Keratinocyte (primary cell): ENCODE results near the gene GHRH. TPM values are rescaled to one million over a fixed set of nuclear protein-coding genes. Genes with fewer than 3 reads are reported as not detected.

ENCODE experiments used
- DNase-seq: peaks from one replicate; pipeline ENCODE4 v3.0.0-alpha.2; 2011; ENCODE audit warnings: low read depth, missing footprints, low spot score
- FAIRE-seq: peaks from 2 replicates; lab custom pipeline; 2011; peaks lifted over from hg19 to GRCh38; lab: Jason Lieb, UNC
- H2AFZ ChIP-seq: 2 replicates; pipeline ENCODE4 v1.6.0; 2012; ENCODE audit warnings: low read length, control low read depth, inconsistent platforms; ENCODE audit not compliant: control insufficient read depth
- H3K27ac ChIP-seq: 2 replicates; pipeline ENCODE4 v1.5.1; 2011; ENCODE audit warnings: low read length; ENCODE audit not compliant: control insufficient read depth, insufficient read depth
- H3K27me3 ChIP-seq: 3 replicates; pipeline ENCODE4 v1.6.0; 2011; ENCODE audit warnings: low read length; ENCODE audit not compliant: control insufficient read depth, insufficient read depth; ENCODE audit errors: extremely low read depth
- H3K36me3 ChIP-seq, 2 experiments: 2 replicates in 1 of 2; 3 replicates in 1 of 2; pipeline ENCODE4 v1.5.1; 2011; ENCODE audit warnings: low read length in 2 of 2, mild to moderate bottlenecking in 1 of 2; ENCODE audit not compliant: control insufficient read depth in 2 of 2, insufficient read depth in 2 of 2; ENCODE audit errors: extremely low read depth in 1 of 2
- H3K4me1 ChIP-seq: 3 replicates; pipeline ENCODE4 v1.5.1; 2011; ENCODE audit warnings: low read length; ENCODE audit not compliant: control insufficient read depth, insufficient read depth; ENCODE audit errors: extremely low read depth
- H3K4me2 ChIP-seq: 3 replicates; pipeline ENCODE4 v1.6.0; 2011; ENCODE audit warnings: low read depth, low read length; ENCODE audit not compliant: control insufficient read depth, insufficient read depth; ENCODE audit errors: extremely low read depth
- H3K4me3 ChIP-seq, 3 experiments: fragments of 200-600 bp in 1 of 3; sonication (generic) in 1 of 3; 2 replicates in 2 of 3; 3 replicates in 1 of 3; pipeline ENCODE4 v1.5.1; 2011 to 2016; ENCODE audit warnings: low read length in 3 of 3, mild to moderate bottlenecking in 3 of 3, control low read depth in 2 of 3, inconsistent platforms in 1 of 3, low read depth in 1 of 3, mixed read lengths in 1 of 3, mixed run types in 1 of 3, moderate library complexity in 1 of 3; ENCODE audit not compliant: control insufficient read depth in 2 of 3, insufficient read depth in 2 of 3; ENCODE audit errors: extremely low read depth in 1 of 3
- H3K79me2 ChIP-seq: 2 replicates; pipeline ENCODE4 v1.6.0; 2012; ENCODE audit warnings: low read length; ENCODE audit not compliant: control insufficient read depth, insufficient read depth
- H3K9ac ChIP-seq: 3 replicates; pipeline ENCODE4 v1.6.0; 2011; ENCODE audit warnings: low read length; ENCODE audit not compliant: control insufficient read depth, insufficient read depth; ENCODE audit errors: extremely low read depth
- H3K9me1 ChIP-seq: 3 replicates; pipeline ENCODE4 v1.6.0; 2011; ENCODE audit warnings: low read length; ENCODE audit not compliant: control insufficient read depth, insufficient read depth; ENCODE audit errors: extremely low read depth
- H3K9me3 ChIP-seq: 2 replicates; pipeline ENCODE4 v1.5.1; 2012; ENCODE audit warnings: low read depth, low read length; ENCODE audit not compliant: control insufficient read depth
- H4K20me1 ChIP-seq: 3 replicates; pipeline ENCODE4 v1.6.0; 2011; ENCODE audit warnings: low read length; ENCODE audit not compliant: control insufficient read depth, insufficient read depth; ENCODE audit errors: extremely low read depth
- CTCF ChIP-seq, 3 experiments: IDR thresholded peaks in 1 of 3; conservative IDR thresholded peaks in 1 of 3; optimal IDR thresholded peaks in 1 of 3; 2 replicates in 2 of 3; 3 replicates in 1 of 3; pipeline versions ENCODE3 to v1.5.1; 2011; ENCODE audit warnings: low read length in 3 of 3, mild to moderate bottlenecking in 3 of 3, moderate library complexity in 2 of 3, control low read depth in 1 of 3, inconsistent platforms in 1 of 3; ENCODE audit not compliant: insufficient read depth in 2 of 3; ENCODE audit errors: extremely low read depth in 1 of 3
- EZH2 ChIP-seq: IDR thresholded peaks from one replicate; pipeline ENCODE4 v1.6.1; 2012; ENCODE audit warnings: inconsistent platforms, mild to moderate bottlenecking, low read length, moderate library complexity
- dilution Hi-C: fragments of 300-500 bp; cut with MboI; formaldehyde crosslinking; loops from one replicate; pipeline ENCODE4 v1.7.0; 2020; ENCODE audit warnings: low sequenced_read_pairs; ENCODE audit not compliant: extremely low pct_ligation_motif_present
- polyA plus RNA-seq, 5 experiments: library from polyadenylated mRNA; depleted of rRNA in 3 of 5; stranded (reverse) in 3 of 5; stranded (forward) in 1 of 5; unstranded in 1 of 5; fragments of >200 nt; gene quantifications; 1 replicate in 1 of 5; 2 replicates in 3 of 5; 3 replicates in 1 of 5; pipeline versions ENCODE4 v1.2.1 to v1.2.3, GENCODE V29; 2011 to 2012; ENCODE audit warnings: missing spikeins in 2 of 5, low read depth in 1 of 5, low replicate concordance in 1 of 5

Gene GHRH
- polyA plus RNA-seq, 1 donor (not counting 4 experiments of a cell fraction or from before 2014, with no cell fraction given), result not detected

- peaks cover 2% of the 10 kb centered on the region for H3K9me3 ChIP-seq
- TF ChIP-seq CTCF (optimal IDR thresholded peaks at IDR 0.05 in 1 of 3, IDR thresholded peaks at IDR 0.05 in 1 of 3, conservative IDR thresholded peaks at IDR 0.05 in 1 of 3; ENCODE audit: extremely low read depth in 1 of 3, insufficient read depth in 2 of 3, low read length in 3 of 3) (no peak), EZH2 (no peak)
- H3K27ac ChIP-seq, result no peak overlapping the region
- peaks cover 7% of the 10 kb centered on the region for H3K27me3 ChIP-seq
- H3K9ac ChIP-seq, result no peak overlapping the region
- FAIRE-seq (no peak), DNase-seq (no peak)
- dilution Hi-C loops, result loop anchor here (25.0 kb wide), 1 partner anchor 235 kb away; no protein-coding TSS in a partner anchor
- no peak overlapping the region for H3K4me2 ChIP-seq
- no peaks in the 10 kb centered on the region for H4K20me1 ChIP-seq
- H2AFZ ChIP-seq, result no peak overlapping the region
- H3K9me1 ChIP-seq, result no peaks in the 10 kb centered on the region
- H3K36me3 ChIP-seq, result no peaks in the 10 kb centered on the region
- no peaks in the 10 kb centered on the region for H3K79me2 ChIP-seq
- no peak overlapping the region for H3K4me3 ChIP-seq
- H3K4me1 ChIP-seq, result peaks cover 4% of the 10 kb centered on the region
These were observed 9.7 kb downstream of the GHRH start for GRCh38 chr20:37251825-37252477.

GRCh38 chr20:37249304-37249703, 12.3 kb downstream of the GHRH start:
- H3K4me3 ChIP-seq, result no peak overlapping the region
- DNase-seq, result no peak
- dilution Hi-C loops, result no loop called here
- H3K4me1 ChIP-seq, result peaks cover 4% of the 10 kb centered on the region
- no peaks in the 10 kb centered on the region for H4K20me1 ChIP-seq
- no peak overlapping the region for H2AFZ ChIP-seq
- H3K36me3 ChIP-seq, result no peaks in the 10 kb centered on the region
- H3K27ac ChIP-seq, result no peak overlapping the region
- no peak overlapping the region for H3K9ac ChIP-seq
- TF ChIP-seq EZH2, result no peak
- TF ChIP-seq CTCF (optimal IDR thresholded peaks at IDR 0.05 in 1 of 3, IDR thresholded peaks at IDR 0.05 in 1 of 3, conservative IDR thresholded peaks at IDR 0.05 in 1 of 3; ENCODE audit: extremely low read depth in 1 of 3, insufficient read depth in 2 of 3, low read length in 3 of 3), result no peak
- H3K79me2 ChIP-seq, result no peaks in the 10 kb centered on the region
- no peak overlapping the region for H3K4me2 ChIP-seq
- H3K27me3 ChIP-seq, result no peaks in the 10 kb centered on the region
- no peaks in the 10 kb centered on the region for H3K9me1 ChIP-seq
- H3K9me3 ChIP-seq, result no peaks in the 10 kb centered on the region
- no peak for FAIRE-seq
